Measurements from ENCODE around the gene KDM2B. TPM values are rescaled to one million over a fixed set of nuclear protein-coding genes. Genes with fewer than 3 reads are reported as not detected.
A peak's percentile ranks its signal among the peaks of the same experiment; 100 is the strongest.

KDM2B gene
- total RNA-seq, 1 donor from 2014 or later, result 236 TPM

- intact Hi-C loops (cut with micrococcal nuclease), result loop anchor here (5.0 kb wide), 1 partner anchor 75 kb away; the partner anchor contains the start of gene ANAPC5
- H3K9me3 Mint-ChIP-seq, result no peaks in the 10 kb centered on the region
- H3K4me3 Mint-ChIP-seq, result no peak overlapping the region
- ChIA-PET CTCF (no interaction called here), POLR2A (interaction anchor here (0.6 kb wide), 1 partner anchor 1462 kb away, joined by 8 read pairs; no protein-coding TSS in a partner anchor)
- no peaks in the 10 kb centered on the region for H3K27me3 Mint-ChIP-seq
- TF ChIP-seq CTCF (IDR thresholded peaks at IDR 0.05), result no peak
- ATAC-seq (ENCODE audit: low read depth), result no peak
- peaks cover 92% of the 10 kb centered on the region for H3K36me3 Mint-ChIP-seq (ENCODE audit: low read depth)
- no peak overlapping the region for H3K27ac Mint-ChIP-seq
- peaks cover 28% of the 10 kb centered on the region for H3K4me1 Mint-ChIP-seq
- DNase-seq, result no peak
Observed at GRCh38 chr12:121427556-121428050, 153.2 kb downstream of the KDM2B start.

GRCh38 chr12:121424624-121424975 is 156.2 kb downstream of the KDM2B start:
- H3K4me3 Mint-ChIP-seq, result no peak overlapping the region
- DNase-seq (no peak), ATAC-seq (ENCODE audit: low read depth) (no peak)
- ChIA-PET POLR2A (interaction anchor here (0.6 to 5.7 kb wide), 11 partner anchors 10 to 1758 kb away, joined by 3 to 64 read pairs (median 3); partner anchors contain the start of genes ANAPC5 and RNF34), CTCF (interaction anchor here (0.9 to 1.3 kb wide), 2 partner anchors 18 to 19 kb away, joined by 3 read pairs; no protein-coding TSS in a partner anchor)
- no peaks in the 10 kb centered on the region for H3K27me3 Mint-ChIP-seq
- TF ChIP-seq CTCF (IDR thresholded peaks at IDR 0.05), result no peak
- H3K36me3 Mint-ChIP-seq (ENCODE audit: low read depth), result peaks cover 90% of the 10 kb centered on the region
- peaks cover 28% of the 10 kb centered on the region for H3K4me1 Mint-ChIP-seq
- H3K27ac Mint-ChIP-seq, result peak overlapping the region; percentile 77
- H3K9me3 Mint-ChIP-seq, result no peaks in the 10 kb centered on the region
- intact Hi-C loops (cut with micrococcal nuclease), result no loop called here

- ChIA-PET POLR2A (interaction anchor here (0.6 to 5.7 kb wide), 7 partner anchors 10 to 520 kb away, joined by 3 to 64 read pairs (median 3); partner anchors contain the start of gene RNF34), CTCF (interaction anchor here (0.9 to 1.1 kb wide), 2 partner anchors 19 kb away, joined by 3 read pairs; no protein-coding TSS in a partner anchor)
- DNase-seq (no peak), ATAC-seq (ENCODE audit: low read depth) (no peak)
- Mint-ChIP-seq H3K27ac (peak overlapping the region; percentile 50), H3K4me3 (no peak overlapping the region), H3K27me3 (no peaks in the 10 kb centered on the region), H3K9me3 (no peaks in the 10 kb centered on the region), H3K4me1 (peaks cover 28% of the 10 kb centered on the region), H3K36me3 (ENCODE audit: low read depth) (peaks cover 88% of the 10 kb centered on the region)
- intact Hi-C loops (cut with micrococcal nuclease), result no loop called here
- TF ChIP-seq CTCF (IDR thresholded peaks at IDR 0.05), result no peak
Observed at GRCh38 chr12:121423682-121424623, 156.9 kb downstream of the KDM2B start.

- H3K27ac Mint-ChIP-seq, result no peak overlapping the region
- no peak for TF ChIP-seq CTCF (IDR thresholded peaks at IDR 0.05)
Observed at GRCh38 chr12:121423253-121423652, 157.6 kb downstream of the KDM2B start.

GRCh38 chr12:121420109-121420508 is 160.7 kb downstream of the KDM2B start:
- intact Hi-C loops (cut with micrococcal nuclease), result no loop called here
- TF ChIP-seq CTCF (IDR thresholded peaks at IDR 0.05), result no peak
- ChIA-PET CTCF (no interaction called here), POLR2A (no interaction called here)
- ATAC-seq (ENCODE audit: low read depth) (no peak), DNase-seq (no peak)
- Mint-ChIP-seq H3K9me3 (no peaks in the 10 kb centered on the region), H3K27ac (no peak overlapping the region), H3K4me3 (no peak overlapping the region), H3K4me1 (peaks cover 7% of the 10 kb centered on the region), H3K36me3 (ENCODE audit: low read depth) (peaks cover 85% of the 10 kb centered on the region), H3K27me3 (no peaks in the 10 kb centered on the region)

More at GRCh38 chr12:121423253-121423652, 157.6 kb downstream of the KDM2B start:
- DNase-seq (no peak), ATAC-seq (ENCODE audit: low read depth) (no peak)
- Mint-ChIP-seq H3K27me3 (no peaks in the 10 kb centered on the region), H3K4me1 (peaks cover 28% of the 10 kb centered on the region), H3K36me3 (ENCODE audit: low read depth) (peaks cover 87% of the 10 kb centered on the region), H3K4me3 (no peak overlapping the region), H3K9me3 (no peaks in the 10 kb centered on the region)
- POLR2A ChIA-PET, result interaction anchor here (5.7 kb wide), 1 partner anchor 23 kb away, joined by 64 read pairs; the partner anchor contains the start of gene RNF34
- intact Hi-C loops (cut with micrococcal nuclease), result no loop called here
- CTCF ChIA-PET, result interaction anchor here (1.1 kb wide), 1 partner anchor 20 kb away, joined by 3 read pairs; no protein-coding TSS in a partner anchor

Data from activated B cell treated with CpG ODN at 0.5 μM for 24 hours (primary cell).